Cardiac muscle cell (in vitro differentiated cells and primary cell): Measurements from ENCODE around the gene IQCB1. TPM values are rescaled to one million over a fixed set of nuclear protein-coding genes. Genes with fewer than 3 reads are reported as not detected.
"Not testable (repeated sequence)": the region's sequence is repeated elsewhere in the genome, so short reads cannot be mapped to it uniquely, and the experiment has no call there.

ENCODE experiments used
- DNase-seq, 2 donors: peaks; one replicate each; pipeline versions ENCODE4 v3.0.0 to v3.0.0-alpha.2; 2010 to 2017; ENCODE audit warnings: low read depth in 1 of 2, low spot score in 1 of 2
- H3K27ac ChIP-seq: fragments of 200-600 bp; sonication (generic); 2 replicates; pipeline ENCODE4 v1.5.1; 2016
- H3K27me3 ChIP-seq: fragments of 200-600 bp; sonication (generic); 2 replicates; pipeline ENCODE4 v1.6.0; 2016; ENCODE audit warnings: control low read depth
- H3K36me3 ChIP-seq: fragments of 200-600 bp; sonication (generic); 2 replicates; pipeline ENCODE4 v1.5.1; 2016; ENCODE audit warnings: control low read depth
- H3K4me1 ChIP-seq: fragments of 200-600 bp; sonication (generic); 2 replicates; pipeline ENCODE4 v1.8.1; 2017; ENCODE audit warnings: low read depth, mild to moderate bottlenecking, mixed run types
- H3K4me3 ChIP-seq: fragments of 200-600 bp; sonication (generic); 2 replicates; pipeline ENCODE4 v1.5.1; 2016; ENCODE audit warnings: mild to moderate bottlenecking
- H3K9me3 ChIP-seq: fragments of 200-600 bp; sonication (generic); 2 replicates; pipeline ENCODE4 v1.5.1; 2017; ENCODE audit warnings: low read depth, mild to moderate bottlenecking, control low read depth
- polyA plus RNA-seq: library from polyadenylated mRNA; unstranded; fragments of >200 nt; fragmentation: Nextera tagmentation; extraction: Ambion mirVana; gene quantifications from 2 replicates; pipeline ENCODE4 v1.2.1, GENCODE V29; 2016
- total RNA-seq: library from RNA; depleted of rRNA; stranded (reverse); fragments of >200 nt; gene quantifications from 2 replicates; pipeline ENCODE4 v1.2.3, GENCODE V29; 2016
- TF ChIP-seq, protein P1 (sequence below): IDR thresholded peaks from 2 replicates; pipeline ENCODE4 v1.5.1; 2012; ENCODE audit warnings: low read depth, mild to moderate bottlenecking, low read length

IQCB1 gene
- total and polyA plus RNA-seq, 2 experiments from 2014 or later: 19.8 to 20.3 TPM

DNA sequence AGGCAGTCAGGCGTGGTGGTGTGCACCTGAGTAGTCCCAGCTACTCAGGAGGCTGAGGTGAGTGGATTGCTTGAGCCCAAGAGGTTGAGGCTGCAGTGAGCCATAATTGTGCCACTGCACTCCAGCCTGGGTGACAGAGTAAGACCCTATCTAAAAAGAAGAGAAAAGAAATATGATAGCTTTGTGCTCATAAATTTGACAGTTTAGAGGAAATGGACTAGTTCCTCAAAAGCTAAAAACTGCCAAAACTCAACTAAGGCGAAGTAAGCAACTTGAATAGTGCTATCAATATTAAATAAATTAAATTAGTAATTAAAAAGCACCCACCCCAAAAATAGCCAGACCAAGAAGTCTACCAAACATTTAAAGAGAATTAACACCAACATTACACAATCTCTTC lies 34.9 kb upstream of the IQCB1 start:
- no peak for DNase-seq
- no peaks in the 10 kb centered on the region for H3K36me3 ChIP-seq
- TF ChIP-seq, protein P1, sequence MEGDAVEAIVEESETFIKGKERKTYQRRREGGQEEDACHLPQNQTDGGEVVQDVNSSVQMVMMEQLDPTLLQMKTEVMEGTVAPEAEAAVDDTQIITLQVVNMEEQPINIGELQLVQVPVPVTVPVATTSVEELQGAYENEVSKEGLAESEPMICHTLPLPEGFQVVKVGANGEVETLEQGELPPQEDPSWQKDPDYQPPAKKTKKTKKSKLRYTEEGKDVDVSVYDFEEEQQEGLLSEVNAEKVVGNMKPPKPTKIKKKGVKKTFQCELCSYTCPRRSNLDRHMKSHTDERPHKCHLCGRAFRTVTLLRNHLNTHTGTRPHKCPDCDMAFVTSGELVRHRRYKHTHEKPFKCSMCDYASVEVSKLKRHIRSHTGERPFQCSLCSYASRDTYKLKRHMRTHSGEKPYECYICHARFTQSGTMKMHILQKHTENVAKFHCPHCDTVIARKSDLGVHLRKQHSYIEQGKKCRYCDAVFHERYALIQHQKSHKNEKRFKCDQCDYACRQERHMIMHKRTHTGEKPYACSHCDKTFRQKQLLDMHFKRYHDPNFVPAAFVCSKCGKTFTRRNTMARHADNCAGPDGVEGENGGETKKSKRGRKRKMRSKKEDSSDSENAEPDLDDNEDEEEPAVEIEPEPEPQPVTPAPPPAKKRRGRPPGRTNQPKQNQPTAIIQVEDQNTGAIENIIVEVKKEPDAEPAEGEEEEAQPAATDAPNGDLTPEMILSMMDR: no peak
- H3K27ac ChIP-seq: no peak overlapping the region
- no peaks in the 10 kb centered on the region for H3K9me3 ChIP-seq
- H3K4me3 ChIP-seq: no peak overlapping the region
- no peaks in the 10 kb centered on the region for H3K4me1 ChIP-seq
- H3K27me3 ChIP-seq: no peaks in the 10 kb centered on the region

- no peaks in the 10 kb centered on the region for H3K27me3 ChIP-seq
- no peak overlapping the region for H3K4me3 ChIP-seq
- no peak for DNase-seq
- H3K36me3 ChIP-seq: no peaks in the 10 kb centered on the region
- TF ChIP-seq, protein P1: no peak
- no peak overlapping the region for H3K27ac ChIP-seq
- no peaks in the 10 kb centered on the region for H3K4me1 ChIP-seq
- H3K9me3 ChIP-seq: no peaks in the 10 kb centered on the region
Observed at GRCh38 chr3:121863801-121864200, 28.9 kb upstream of the IQCB1 start.

GRCh38 chr3:121863247-121863646 lies 28.4 kb upstream of the IQCB1 start:
- not testable (repeated sequence) for H3K36me3 ChIP-seq, H3K27me3 ChIP-seq, H3K4me3 ChIP-seq, DNase-seq, H3K4me1 ChIP-seq, H3K9me3 ChIP-seq, H3K27ac ChIP-seq

DNA sequence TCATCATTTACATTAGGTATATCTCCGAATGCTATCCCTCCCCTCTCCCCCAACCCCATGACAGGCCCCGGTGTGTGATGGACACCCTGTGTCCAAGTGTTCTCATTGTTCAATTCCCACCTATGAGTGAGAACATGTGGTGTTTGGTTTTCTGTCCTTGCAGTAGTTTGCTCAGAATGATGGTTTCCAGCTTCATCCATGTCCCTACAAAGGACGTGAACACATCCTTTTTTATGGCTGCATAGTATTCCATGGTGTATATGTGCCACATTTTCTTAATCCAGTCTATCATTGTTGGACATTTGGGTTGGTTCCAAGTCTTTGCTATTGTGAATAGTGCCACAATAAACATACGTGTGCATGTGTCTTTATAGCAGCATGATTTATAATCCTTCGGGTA lies 22.9 kb upstream of the IQCB1 start:
- H3K4me1 ChIP-seq, H3K9me3 ChIP-seq, DNase-seq, H3K27ac ChIP-seq, H3K27me3 ChIP-seq, H3K36me3 ChIP-seq, H3K4me3 ChIP-seq: not testable (repeated sequence)

DNA sequence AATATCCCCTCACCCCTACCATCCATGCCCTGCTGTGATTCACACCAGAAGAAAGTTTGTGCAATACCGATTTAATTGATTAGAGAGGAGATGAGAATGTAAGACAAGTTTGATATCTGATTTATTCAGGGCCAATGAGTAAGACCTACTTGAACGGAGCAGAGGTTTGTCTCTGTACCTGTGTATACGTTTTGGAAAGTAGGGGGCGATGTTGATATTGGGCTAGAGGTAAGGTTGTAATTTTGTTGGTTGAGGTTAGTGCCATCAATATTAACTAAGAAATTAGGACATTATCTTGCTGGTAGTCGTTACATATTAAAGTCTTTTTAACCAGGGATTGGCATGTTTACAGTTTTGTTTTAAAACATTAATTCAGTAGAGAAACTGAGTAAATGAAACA lies 20.7 kb upstream of the IQCB1 start:
- H3K27me3 ChIP-seq: no peaks in the 10 kb centered on the region
- DNase-seq: peak; percentile 5 to 20
- no peak overlapping the region for H3K4me3 ChIP-seq
- TF ChIP-seq, protein P1: peak; percentile 42
- no peaks in the 10 kb centered on the region for H3K36me3 ChIP-seq
- no peaks in the 10 kb centered on the region for H3K9me3 ChIP-seq
- H3K4me1 ChIP-seq: no peaks in the 10 kb centered on the region
- no peak overlapping the region for H3K27ac ChIP-seq

- Histone ChIP-seq H3K4me1 (no peaks in the 10 kb centered on the region), H3K27ac (no peak overlapping the region), H3K27me3 (no peaks in the 10 kb centered on the region), H3K9me3 (no peaks in the 10 kb centered on the region), H3K4me3 (no peak overlapping the region), H3K36me3 (no peaks in the 10 kb centered on the region)
- DNase-seq: no peak
- TF ChIP-seq, protein P1: peak; percentile 2
Observed at GRCh38 chr3:121852256-121852655, 17.4 kb upstream of the IQCB1 start.

GRCh38 chr3:121844892-121845291 lies 10.0 kb upstream of the IQCB1 start:
- DNase-seq: no peak
- Histone ChIP-seq H3K4me3 (no peak overlapping the region), H3K27ac (no peak overlapping the region), H3K27me3 (no peaks in the 10 kb centered on the region), H3K4me1 (no peaks in the 10 kb centered on the region), H3K9me3 (no peaks in the 10 kb centered on the region), H3K36me3 (no peaks in the 10 kb centered on the region)
- TF ChIP-seq, protein P1: no peak
